IMR-90 (cell line): ENCODE data around the gene KCNK10. TPM values are rescaled to one million over a fixed set of nuclear protein-coding genes. Genes with fewer than 3 reads are reported as not detected.

ENCODE experiments used
- ATAC-seq: fragments of 200-7000 bp; cut with Tn5 transposase; 2 replicates; pipeline ENCODE4 v1.9.1; 2020; ENCODE audit warnings: low read depth, mild to moderate bottlenecking, moderate library complexity
- BruUV-seq: library from RNA; stranded (reverse); fragments of 400-500 nt; replicated peaks from 2 replicates; lab custom pipeline; 2021; lab: Mats Ljungman, UMichigan
- CTCF ChIA-PET: fragments of 300-600 bp; formaldehyde crosslinking; extraction: SDS; loops from one replicate; lab custom pipeline; 2021; ENCODE audit warnings: antibody characterized with exemption; lab: Yijun Ruan, JAX
- POLR2A ChIA-PET: fragments of 300-600 bp; sonication (Branson Sonifier 250); formaldehyde crosslinking; loops from one replicate; lab custom pipeline; 2022; ENCODE audit warnings: antibody characterized with exemption; ENCODE audit not compliant: unreplicated experiment; lab: Charles Lee
- DNase-seq: peaks from one replicate; pipeline ENCODE4 v3.0.0; 2013
- H2AFZ ChIP-seq: replicated peaks from 2 replicates; pipeline ENCODE3; 2013; ENCODE audit warnings: low read length, mild to moderate bottlenecking; ENCODE audit not compliant: poor library complexity
- H2AK5ac ChIP-seq: 2 replicates; pipeline ENCODE4 v1.6.1; 2013; ENCODE audit warnings: low read depth, low read length, inconsistent platforms
- H2AK9ac ChIP-seq: replicated peaks from 2 replicates; pipeline ENCODE3; 2013; ENCODE audit warnings: mild to moderate bottlenecking, low read depth, low read length, moderate library complexity; ENCODE audit not compliant: poor library complexity
- H2BK120ac ChIP-seq: 2 replicates; pipeline ENCODE4 v1.6.1; 2013; ENCODE audit warnings: low read depth, low read length, inconsistent platforms
- H2BK15ac ChIP-seq: 3 replicates; pipeline ENCODE4 v1.6.1; 2013; ENCODE audit warnings: low read depth, low read length, inconsistent platforms
- H2BK20ac ChIP-seq: 2 replicates; pipeline ENCODE4 v1.6.1; 2013; ENCODE audit warnings: low read depth, mild to moderate bottlenecking, inconsistent platforms, low read length, moderate library complexity
- H2BK5ac ChIP-seq: 2 replicates; pipeline ENCODE4 v1.6.1; 2013; ENCODE audit warnings: mild to moderate bottlenecking, low read depth, low read length, inconsistent platforms; ENCODE audit not compliant: poor library complexity, severe bottlenecking
- H3K14ac ChIP-seq: replicated peaks from 2 replicates; pipeline ENCODE4 v1.6.1; 2013; ENCODE audit warnings: low read depth, low read length, inconsistent platforms
- H3K18ac ChIP-seq: 2 replicates; pipeline ENCODE4 v1.6.1; 2013; ENCODE audit warnings: low read depth, low read length, control low read depth
- H3K23ac ChIP-seq: 2 replicates; pipeline ENCODE4 v1.6.1; 2013; ENCODE audit warnings: low read depth, low read length, inconsistent platforms
- H3K27ac ChIP-seq: 2 replicates; pipeline ENCODE4 v1.5.1; 2013; ENCODE audit warnings: mild to moderate bottlenecking, control low read depth, low read length; ENCODE audit not compliant: insufficient read depth
- H3K27me3 ChIP-seq: 2 replicates; pipeline ENCODE4 v1.6.1; 2013; ENCODE audit warnings: low read length; ENCODE audit not compliant: control insufficient read depth, insufficient read depth
- H3K36me3 ChIP-seq: 2 replicates; pipeline ENCODE4 v1.6.1; 2013; ENCODE audit warnings: low read length, mixed read lengths; ENCODE audit not compliant: control insufficient read depth, insufficient read depth
- H3K4ac ChIP-seq: 2 replicates; pipeline ENCODE4 v1.6.1; 2013; ENCODE audit warnings: low read depth, low read length, inconsistent platforms
- H3K4me1 ChIP-seq: 2 replicates; pipeline ENCODE4 v1.6.1; 2013; ENCODE audit warnings: low read length, mixed read lengths; ENCODE audit not compliant: control insufficient read depth, insufficient read depth
- H3K4me2 ChIP-seq: 2 replicates; pipeline ENCODE4 v1.6.1; 2013; ENCODE audit warnings: low read depth, mild to moderate bottlenecking, control low read depth, low read length, moderate library complexity
- H3K4me3 ChIP-seq: 2 replicates; pipeline ENCODE4 v1.5.1; 2013; ENCODE audit warnings: low read depth, mild to moderate bottlenecking, control low read depth, low read length, moderate library complexity; ENCODE audit not compliant: insufficient read depth
- H3K56ac ChIP-seq: 2 replicates; pipeline ENCODE4 v1.6.1; 2013; ENCODE audit warnings: low read length, inconsistent platforms; ENCODE audit not compliant: insufficient read depth; ENCODE audit errors: extremely low read depth
- H3K79me1 ChIP-seq, 2 experiments: 2 replicates each; pipeline ENCODE4 v1.6.1; 2013; ENCODE audit warnings: low read length in 2 of 2, inconsistent platforms in 1 of 2, low read depth in 1 of 2
- H3K9ac ChIP-seq: 2 replicates; pipeline ENCODE4 v1.6.1; 2013; ENCODE audit warnings: low read depth, low read length, control low read depth
- H3K9me1 ChIP-seq: 2 replicates; pipeline ENCODE4 v1.6.1; 2013; ENCODE audit warnings: low read length, inconsistent platforms; ENCODE audit not compliant: insufficient read depth
- H3K9me3 ChIP-seq: 2 replicates; pipeline ENCODE4 v1.6.1; 2013; ENCODE audit warnings: low read length; ENCODE audit not compliant: control insufficient read depth, insufficient read depth
- H4K20me1 ChIP-seq: 2 replicates; pipeline ENCODE4 v1.6.1; 2013; ENCODE audit warnings: low read length, inconsistent platforms; ENCODE audit not compliant: insufficient read depth
- H4K5ac ChIP-seq: 2 replicates; pipeline ENCODE4 v1.6.1; 2013; ENCODE audit warnings: mild to moderate bottlenecking, low read depth, low read length, control low read depth
- H4K8ac ChIP-seq, 2 experiments: 2 replicates each; pipeline ENCODE4 v1.6.1; 2013; ENCODE audit warnings: low read depth in 2 of 2, low read length in 2 of 2, control low read depth in 1 of 2, inconsistent platforms in 1 of 2
- H4K91ac ChIP-seq: 2 replicates; pipeline ENCODE4 v1.6.1; 2013; ENCODE audit warnings: low read depth, low read length, inconsistent platforms; ENCODE audit not compliant: insufficient read depth
- BHLHE40 ChIP-seq: fragments of 150-350 bp; IDR thresholded peaks from 2 replicates; pipeline ENCODE4 v1.6.1; 2016; ENCODE audit warnings: mild to moderate bottlenecking, low read depth, low read length
- CEBPB ChIP-seq: IDR thresholded peaks from 2 replicates; pipeline ENCODE4 v1.6.1; 2012; ENCODE audit warnings: low read depth, low read length, improper control_type of control experiment
- CHD1 ChIP-seq: IDR thresholded peaks from 2 replicates; pipeline ENCODE4 v1.6.1; 2012; ENCODE audit warnings: low read depth, low read length, improper control_type of control experiment
- ELK1 ChIP-seq: fragments of 150-350 bp; IDR thresholded peaks from 2 replicates; pipeline ENCODE4 v1.6.1; 2016; ENCODE audit warnings: low read depth, mild to moderate bottlenecking, low read length, moderate library complexity, borderline replicate concordance
- FOS ChIP-seq: fragments of 150-350 bp; IDR thresholded peaks from 2 replicates; pipeline ENCODE4 v1.6.1; 2016; ENCODE audit warnings: low read depth, low read length
- MAZ ChIP-seq: IDR thresholded peaks from 2 replicates; pipeline ENCODE4 v1.6.1; 2012; ENCODE audit warnings: low read depth, mild to moderate bottlenecking, low read length, improper control_type of control experiment, moderate library complexity, borderline replicate concordance
- POLR2A ChIP-seq: IDR thresholded peaks from 2 replicates; pipeline ENCODE4 v1.6.1; 2012; ENCODE audit warnings: mild to moderate bottlenecking, low read depth, low read length
- RCOR1 ChIP-seq: IDR thresholded peaks from 2 replicates; pipeline ENCODE4 v1.6.1; 2012; ENCODE audit warnings: mild to moderate bottlenecking, low read length, improper control_type of control experiment; ENCODE audit not compliant: insufficient replicate concordance
- SMC3 ChIP-seq: fragments of 150-350 bp; IDR thresholded peaks from 2 replicates; pipeline ENCODE4 v1.6.1; 2016; ENCODE audit warnings: low read depth, mild to moderate bottlenecking, antibody characterized with exemption, low read length, moderate library complexity
- USF2 ChIP-seq: fragments of 150-350 bp; IDR thresholded peaks from 2 replicates; pipeline ENCODE4 v1.6.1; 2017; ENCODE audit warnings: mild to moderate bottlenecking, antibody characterized with exemption, low read length, low read depth
- WGBS, 2 experiments: methylation state at CpG; one replicate each; pipeline versions ENCODE4 v1.1.5 to v1.1.7; 2013; ENCODE audit warnings: missing lambda C conversion rate in 2 of 2; ENCODE audit not compliant: insufficient read length in 1 of 2; ENCODE audit errors: extremely low coverage in 2 of 2; 5-methylcytosine and 5-hydroxymethylcytosine counted together
- dilution Hi-C: fragments of 300-500 bp; cut with HindIII; formaldehyde crosslinking; loops from one replicate; pipeline ENCODE4 v1.14.3; 2018; ENCODE audit warnings: low sequenced_read_pairs; ENCODE audit not compliant: unreplicated experiment
- in situ Hi-C: fragments of 300-500 bp; cut with MboI; formaldehyde crosslinking; loops from 3 replicates; pipeline ENCODE4 v1.14.3; 2019; ENCODE audit warnings: low sequenced_read_pairs, inconsistent platforms, mixed read lengths
- intact Hi-C: fragments of 100-400 bp; cut with micrococcal nuclease; formaldehyde crosslinking; loops from 2 replicates; pipeline ENCODE4 v1.10.0; 2022
- polyA plus RNA-seq, 3 experiments: library from polyadenylated mRNA; depleted of rRNA; stranded (reverse); fragments of >200 nt; gene quantifications; 2 replicates each; pipeline ENCODE4 v1.2.3, GENCODE V29; 2012; ENCODE audit warnings: low replicate concordance in 1 of 3
- total RNA-seq: library from RNA; depleted of rRNA; stranded (reverse); fragments of >200 nt; gene quantifications from 2 replicates; pipeline ENCODE4 v1.2.3, GENCODE V29; 2012

KCNK10 gene
- total and polyA plus RNA-seq, 2 of the 4 experiments (the other 2 are of a cell fraction) = not detected

GRCh38 chr14:88154926-88155325, 168.1 kb downstream of the KCNK10 start:
- H4K5ac ChIP-seq = no peak overlapping the region
- no peak overlapping the region for H3K56ac ChIP-seq
- WGBS, 2 experiments = no CpG with 5 or more reads among the region's 6 CpGs
- H3K4ac ChIP-seq = no peak overlapping the region
- no peak for DNase-seq
- H2BK20ac ChIP-seq = no peak overlapping the region
- no peak overlapping the region for H3K4me2 ChIP-seq
- intact Hi-C loops = no loop called here
- no peak for TF ChIP-seq CEBPB
- no peak for TF ChIP-seq SMC3
- TF ChIP-seq CHD1 = no peak
- TF ChIP-seq ELK1 = no peak
- no peak for TF ChIP-seq FOS
- TF ChIP-seq MAZ = no peak
- TF ChIP-seq POLR2A = no peak
- no peak for TF ChIP-seq BHLHE40
- no peak for TF ChIP-seq RCOR1
- no peak for TF ChIP-seq USF2
- H3K23ac ChIP-seq = no peak overlapping the region
- no peak overlapping the region for H3K9ac ChIP-seq
- H3K36me3 ChIP-seq = no peaks in the 10 kb centered on the region
- H2AFZ ChIP-seq = no peak overlapping the region
- no peaks in the 10 kb centered on the region for H3K79me1 ChIP-seq
- no peak overlapping the region for H3K4me3 ChIP-seq
- no peak overlapping the region for H2BK5ac ChIP-seq
- no peaks in the 10 kb centered on the region for H3K9me3 ChIP-seq
- H2AK5ac ChIP-seq = no peak overlapping the region
- H4K91ac ChIP-seq = no peak overlapping the region
- H4K8ac ChIP-seq = no peak overlapping the region
- no peaks in the 10 kb centered on the region for H3K9me1 ChIP-seq
- H3K27me3 ChIP-seq = no peaks in the 10 kb centered on the region
- dilution Hi-C loops = no loop called here
- in situ Hi-C loops = no loop called here
- H3K27ac ChIP-seq = no peak overlapping the region
- no peak overlapping the region for H2BK15ac ChIP-seq
- H4K20me1 ChIP-seq = no peaks in the 10 kb centered on the region
- no peaks in the 10 kb centered on the region for H3K4me1 ChIP-seq
- H3K14ac ChIP-seq = no peak overlapping the region
- ChIA-PET CTCF (no interaction called here), POLR2A (no interaction called here)
- H2AK9ac ChIP-seq = no peak overlapping the region
- no peak overlapping the region for H3K18ac ChIP-seq
- no peak for ATAC-seq
- H2BK120ac ChIP-seq = no peak overlapping the region
- BruUV-seq = no TSS peak
